ENCODE measurements around the gene MARVELD1.

MARVELD1 gene

GRCh38 chr10:97759946-97760345 is 46.4 kb downstream of the MARVELD1 start:
- DNase-seq, result no peak

GRCh38 chr10:97760461-97761257 is 47.1 kb downstream of the MARVELD1 start:
- DNase-seq, result no peak

DNA sequence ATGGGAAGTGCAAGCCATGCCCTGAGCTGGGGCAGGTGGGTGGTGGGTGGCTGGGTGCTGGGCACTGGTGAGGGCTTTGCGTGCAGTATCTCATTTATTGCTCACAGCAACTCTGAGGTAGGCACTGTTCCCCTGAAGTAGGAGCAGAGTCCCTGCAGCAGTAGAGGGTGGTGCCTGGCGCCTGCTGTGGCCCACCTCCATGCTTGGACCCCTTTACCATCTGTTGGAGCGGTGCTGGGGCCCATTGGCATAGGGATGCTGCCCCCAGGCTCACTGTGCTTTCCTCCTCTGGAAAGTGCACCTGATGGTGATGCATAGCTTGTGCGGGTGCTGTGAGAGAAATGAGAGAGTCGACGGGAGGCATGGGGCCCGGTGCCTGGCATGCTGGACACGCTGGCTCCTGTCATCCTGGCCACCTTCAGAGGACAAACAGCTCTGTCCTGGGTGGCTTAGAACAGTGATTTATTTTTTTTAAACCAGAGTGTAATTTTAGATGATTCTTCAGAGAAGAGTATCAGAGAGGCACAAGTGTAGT is 47.9 kb downstream of the MARVELD1 start:
- no peak for DNase-seq

GRCh38 chr10:97762056-97762455 is 48.5 kb downstream of the MARVELD1 start:
- DNase-seq, result no peak

DNA sequence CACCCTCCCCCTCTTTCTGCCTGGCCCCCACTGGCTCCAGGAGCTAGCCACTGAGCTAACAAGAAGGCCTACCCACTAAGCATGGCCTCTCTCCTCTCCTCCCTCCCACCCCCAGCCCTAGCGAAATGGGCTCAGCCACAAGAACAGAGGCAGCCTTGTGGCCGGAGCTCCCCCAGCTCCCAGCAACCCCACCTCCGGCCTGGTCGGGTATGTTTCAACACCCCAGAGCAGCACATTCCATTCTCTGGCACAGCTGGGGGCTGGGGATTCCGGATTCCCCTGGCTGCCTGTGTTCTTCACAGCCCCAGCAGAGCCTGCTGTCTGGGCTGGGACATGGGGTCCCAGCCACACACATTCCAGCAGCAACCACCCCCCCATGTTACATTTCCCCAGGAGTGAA is 49.3 kb downstream of the MARVELD1 start:
- DNase-seq, result no peak

DNA sequence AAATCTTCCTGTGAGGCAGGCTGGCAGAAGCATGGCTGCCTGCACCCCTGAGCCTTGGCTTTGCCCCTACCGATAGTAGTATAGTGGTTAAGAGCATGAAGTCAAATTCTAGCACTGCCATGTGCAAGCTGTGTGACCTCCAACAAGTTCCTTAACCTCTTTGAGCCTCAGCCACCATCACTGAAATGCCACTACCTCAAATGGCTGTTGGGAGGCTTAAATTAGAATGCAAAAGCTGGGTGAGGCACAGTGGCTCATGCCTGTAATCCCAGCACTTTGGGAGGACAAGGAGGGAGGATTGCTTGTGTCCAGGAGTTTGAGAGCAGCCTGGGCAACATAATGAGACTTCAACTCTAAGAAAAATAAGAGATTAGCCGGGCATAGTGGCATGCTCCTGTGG is 49.9 kb downstream of the MARVELD1 start:
- DNase-seq, result no peak

- DNase-seq, result no peak
Measured at GRCh38 chr10:97763947-97764346, 50.4 kb downstream of the MARVELD1 start.

DNA sequence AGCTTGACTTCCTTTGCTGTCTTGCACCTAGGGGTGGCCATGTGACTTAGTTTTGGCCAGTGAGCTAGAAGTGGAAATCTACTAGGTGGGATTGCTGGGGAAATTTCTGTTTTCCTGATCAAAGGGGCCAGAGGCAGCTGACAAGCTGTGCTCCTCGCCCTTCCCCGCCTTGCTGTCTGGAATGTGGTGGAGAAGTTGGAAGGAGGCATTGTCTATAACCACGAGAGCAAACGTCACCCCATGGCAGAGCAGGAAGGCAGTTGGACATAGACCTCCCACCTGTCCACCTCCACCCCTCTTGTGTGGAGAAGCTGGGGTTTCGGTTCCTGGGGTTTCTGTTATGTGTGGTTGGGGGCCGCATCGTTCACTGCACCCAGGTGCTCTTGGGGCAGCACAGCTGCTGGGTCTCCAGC is 51.0 kb downstream of the MARVELD1 start:
- DNase-seq, result peak; percentile 56

DNA sequence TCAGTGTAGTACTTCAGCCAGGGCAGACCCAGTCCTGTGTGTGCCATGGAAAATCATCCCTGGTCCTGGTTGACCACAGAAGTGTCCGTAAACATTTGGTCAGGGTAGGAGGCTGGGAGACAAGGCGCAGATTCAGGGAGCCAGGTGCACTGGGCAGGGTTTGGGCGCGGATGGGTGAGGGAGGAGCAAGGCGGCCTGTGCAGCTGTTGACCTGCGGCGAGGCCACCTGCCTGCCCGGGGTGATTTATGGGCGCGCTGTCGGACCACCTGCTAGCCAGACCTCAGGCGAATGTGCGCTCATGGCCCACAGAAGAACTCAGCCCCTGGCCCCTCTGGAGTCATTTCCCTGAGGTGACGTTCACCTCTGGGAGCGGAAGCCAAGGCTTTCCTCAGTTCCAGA is 51.7 kb downstream of the MARVELD1 start:
- DNase-seq, result peak; percentile 95

DNA sequence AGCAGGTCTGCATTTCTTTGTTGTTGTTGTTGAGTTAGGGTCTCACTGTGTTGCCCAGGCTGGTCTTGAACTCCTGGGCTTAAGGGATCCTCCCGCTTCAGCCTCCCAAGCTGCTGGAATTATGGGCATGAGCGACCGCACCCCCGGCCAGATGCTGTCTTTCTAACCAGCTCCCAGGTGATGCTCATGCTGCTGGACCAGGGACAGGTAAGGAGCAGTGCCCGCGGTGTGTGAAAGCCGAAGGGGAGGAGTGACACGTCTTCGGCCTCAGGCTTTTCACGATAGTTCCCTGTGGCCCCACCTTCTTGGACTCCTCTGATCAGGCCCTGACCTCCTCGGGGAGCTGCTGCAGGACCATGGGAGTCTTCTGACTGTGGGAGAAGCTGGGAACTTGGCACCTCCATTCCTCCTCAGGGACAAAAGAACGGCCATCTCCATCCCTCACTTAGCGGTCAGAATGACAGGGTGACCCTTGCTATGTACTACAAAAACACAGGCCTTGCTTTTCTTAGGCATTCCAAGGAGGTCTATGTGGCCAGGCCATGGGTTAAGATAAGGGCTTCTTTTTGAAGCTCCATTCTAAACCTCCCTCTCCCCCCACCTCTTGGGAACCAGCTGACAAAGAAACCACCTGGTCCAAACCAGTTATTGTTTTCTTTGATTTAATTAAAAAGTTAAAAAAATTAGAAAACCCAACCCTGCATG is 52.7 kb downstream of the MARVELD1 start:
- DNase-seq, result no peak

GRCh38 chr10:97766996-97767924 is 53.7 kb downstream of the MARVELD1 start:
- DNase-seq, result no peak
